Pulmonary artery endothelial cell (primary cell): ENCODE measurements around the gene BEX1. TPM values are rescaled to one million over a fixed set of nuclear protein-coding genes. Genes with fewer than 3 reads are reported as not detected.

ENCODE experiments used
- total RNA-seq: library from RNA; depleted of rRNA; stranded (reverse); fragments of >200 nt; gene quantifications from 2 replicates; pipeline ENCODE4 v1.2.3, GENCODE V29; 2014

The BEX1 gene
- total RNA-seq, 1 donor from 2014 or later: 0.20 TPM

Other genes starting within 250 kb of the BEX1 start
- gene RAB40AL, start 126.9 kb downstream of the BEX1 start, total RNA-seq: 0.11 and 0.13 TPM in 2 replicates
- gene NXF3, start 29.0 kb upstream of the BEX1 start, total RNA-seq: not detected in 2 replicates
- gene BEX4, start 150.9 kb upstream of the BEX1 start, total RNA-seq: 19.1 and 20.6 TPM in 2 replicates
- 70.2 and 88.2 TPM in 2 replicates for gene TCEAL8, start 191.0 kb upstream of the BEX1 start, total RNA-seq
- gene TCEAL5, start 212.6 kb upstream of the BEX1 start, total RNA-seq: not detected in 2 replicates
- gene BEX2, start 246.8 kb upstream of the BEX1 start, total RNA-seq: 0.67 and 0.86 TPM in 2 replicates